GM19397 (cell line): Measurements from ENCODE around the gene WNT7A.
A peak's percentile ranks its signal among the peaks of the same experiment; 100 is the strongest.
"Not testable (repeated sequence)": the region's sequence is repeated elsewhere in the genome, so short reads cannot be mapped to it uniquely, and the experiment has no call there.

Experiments used
- ATAC-seq: cut with Tn5 transposase; IDR thresholded peaks from one replicate; pipeline ENCODE4 v1.9.1; 2021; ENCODE audit warnings: mild to moderate bottlenecking, moderate library complexity; ENCODE audit not compliant: unreplicated experiment

The WNT7A gene

DNA sequence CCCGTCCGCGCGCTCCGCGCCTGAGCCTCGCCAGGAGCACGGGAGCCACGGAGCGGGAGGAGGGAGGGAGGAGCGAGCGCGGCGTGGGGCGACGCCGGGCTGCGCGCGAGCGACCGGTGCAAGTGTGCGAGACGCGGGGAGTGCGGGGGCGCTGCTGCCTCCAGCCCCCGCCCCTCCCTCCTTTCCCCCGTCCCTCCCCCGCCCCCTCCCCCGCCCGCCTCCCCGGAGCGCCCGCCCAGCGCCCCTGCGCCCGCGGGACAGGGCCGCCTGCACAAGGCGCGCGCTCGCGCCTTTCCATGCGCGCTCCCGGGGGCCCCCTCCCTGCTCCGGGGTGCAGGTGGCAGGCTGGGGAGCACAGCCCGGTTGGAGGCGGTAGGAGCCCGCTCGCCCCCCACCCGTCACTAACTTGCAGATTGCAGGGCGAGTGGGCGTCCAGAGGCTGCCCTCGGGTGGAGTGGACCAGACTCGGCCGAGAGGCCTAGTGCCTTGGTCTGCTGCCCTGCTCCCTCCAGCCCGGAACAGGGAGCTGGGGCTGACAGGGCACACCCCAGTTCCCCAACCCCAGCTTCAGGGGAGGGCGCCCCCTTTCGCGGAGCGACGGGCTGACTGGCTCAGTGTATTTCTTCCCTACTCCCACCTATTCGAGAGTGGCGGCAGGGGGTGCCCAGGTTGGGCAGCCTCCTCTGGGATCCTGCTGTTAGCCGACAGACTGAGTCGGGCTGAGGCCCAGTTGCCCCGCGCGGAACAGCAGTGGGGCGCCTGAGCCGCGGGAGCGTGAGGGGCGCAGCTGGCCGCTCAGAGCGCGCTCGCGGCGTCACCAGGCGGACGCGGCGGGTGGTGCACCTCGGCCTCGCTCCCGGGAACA is at the start of gene WNT7A:
TSS of gene WNT7A (minus strand) at position 126 of the 865 bp plus-strand sequence. CDS start 255 bp downstream, outside the sequence.
- no peak for ATAC-seq

DNA sequence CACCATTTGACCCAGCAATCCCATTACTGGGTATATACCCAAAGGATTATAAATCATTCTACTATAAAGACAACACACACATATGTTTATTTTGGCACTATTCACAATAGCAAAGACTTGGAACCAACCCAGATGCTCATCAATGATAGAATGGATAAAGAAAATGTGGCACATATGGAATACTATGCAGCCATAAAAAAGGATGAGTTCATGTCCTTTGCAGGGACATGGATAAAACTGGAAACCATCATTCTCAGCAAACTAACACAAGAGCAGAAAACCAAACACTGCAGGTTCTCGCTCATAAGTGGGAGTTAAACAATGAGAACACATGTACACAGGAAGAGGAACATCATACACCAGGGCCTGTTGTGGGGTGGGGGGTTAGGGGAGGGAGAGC is 48.9 kb upstream of the WNT7A start:
- ATAC-seq, result not testable (repeated sequence)

DNA sequence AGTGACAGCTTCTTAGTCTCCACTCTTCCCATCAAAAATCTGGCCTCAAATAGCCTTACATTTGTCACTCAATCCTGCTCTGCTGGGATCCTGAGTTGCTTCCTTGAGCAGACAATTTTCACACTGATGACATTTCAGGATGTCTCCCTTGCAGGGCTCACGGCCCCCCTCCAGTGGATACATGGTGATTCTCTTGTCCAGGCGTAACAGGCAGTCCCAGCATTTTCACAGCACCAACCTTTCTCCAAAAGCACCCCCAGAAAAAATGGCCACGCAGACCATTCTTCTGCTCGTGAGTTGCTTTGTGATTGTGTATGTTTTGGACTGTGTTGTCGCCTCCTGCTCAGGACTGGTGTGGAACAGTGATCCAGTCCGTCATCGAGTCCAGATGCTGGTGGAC is 47.4 kb upstream of the WNT7A start:
- no peak for ATAC-seq

DNA sequence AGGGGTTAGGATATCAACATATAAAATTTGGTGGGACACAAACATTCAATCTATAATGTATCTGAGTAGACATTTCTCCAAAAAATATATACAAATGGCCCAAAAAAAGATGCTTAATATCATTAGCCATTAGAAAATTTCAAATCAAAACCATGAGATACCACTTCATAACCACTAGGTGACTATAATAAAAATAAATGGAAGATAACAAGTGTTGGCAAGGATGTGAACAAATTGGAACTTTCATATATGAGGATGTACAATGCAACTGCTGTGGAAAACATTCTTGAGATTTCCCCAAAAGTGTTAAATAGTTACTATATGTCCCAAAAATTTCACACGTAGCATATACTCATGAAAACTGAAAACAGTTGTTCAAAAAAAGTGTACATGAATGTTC is 36.5 kb upstream of the WNT7A start:
- no peak for ATAC-seq

DNA sequence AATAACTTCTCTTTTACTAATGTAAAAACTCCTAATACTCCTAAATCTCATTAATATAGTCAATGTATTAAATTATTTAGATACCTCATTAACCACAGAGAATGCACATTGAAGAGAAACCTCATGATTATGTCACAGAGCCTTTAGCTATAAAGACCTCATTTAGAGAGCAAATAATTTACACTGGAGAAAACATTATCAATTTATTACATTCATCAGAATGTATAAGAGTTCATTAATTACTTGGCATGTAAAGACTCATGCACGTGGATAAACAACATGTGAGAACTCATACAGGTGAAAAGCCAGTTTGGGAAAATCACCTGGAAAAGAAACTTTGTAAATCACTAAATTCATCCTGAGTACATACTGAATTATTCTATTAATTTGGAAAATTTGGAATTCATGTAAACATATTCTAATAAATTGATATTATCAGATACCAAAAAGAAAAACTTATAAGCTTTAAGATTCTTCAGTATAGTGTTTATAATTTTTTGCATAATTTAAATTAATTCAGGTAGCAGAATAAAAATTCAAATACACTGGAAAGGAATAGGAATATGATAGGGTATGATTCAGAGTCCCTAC is 22.9 kb upstream of the WNT7A start:
- ATAC-seq, result no peak

DNA sequence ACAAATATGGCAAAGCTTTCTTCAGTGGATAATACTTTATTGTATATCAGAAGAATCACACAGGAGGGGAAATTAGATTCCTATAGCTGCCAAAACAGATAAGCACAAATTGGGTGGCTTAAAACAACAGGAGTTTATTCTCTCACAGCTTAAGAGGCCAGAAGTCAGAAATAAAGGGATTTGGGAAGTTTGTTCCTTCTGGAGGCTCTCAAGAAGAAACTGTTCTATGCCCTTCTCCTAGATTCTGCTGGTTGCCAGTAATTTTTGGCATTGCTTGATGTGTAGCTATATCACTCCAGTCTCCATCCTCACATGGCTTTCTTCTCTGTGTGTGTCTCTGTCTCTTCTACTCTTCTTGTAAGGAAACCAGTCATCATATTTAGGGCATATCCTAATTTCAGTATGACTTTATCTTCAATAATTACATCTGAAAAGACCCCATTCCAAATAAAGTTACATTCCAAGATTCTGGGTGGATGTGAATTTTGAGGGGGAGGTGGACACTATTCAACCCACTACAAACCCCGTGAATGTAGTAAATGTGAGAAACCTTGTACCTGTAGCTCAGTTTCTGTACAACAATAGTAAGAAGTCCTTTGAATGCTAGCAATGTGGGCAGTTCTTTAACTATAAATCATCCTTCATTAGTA is 22.2 kb upstream of the WNT7A start:
- ATAC-seq, result no peak

DNA sequence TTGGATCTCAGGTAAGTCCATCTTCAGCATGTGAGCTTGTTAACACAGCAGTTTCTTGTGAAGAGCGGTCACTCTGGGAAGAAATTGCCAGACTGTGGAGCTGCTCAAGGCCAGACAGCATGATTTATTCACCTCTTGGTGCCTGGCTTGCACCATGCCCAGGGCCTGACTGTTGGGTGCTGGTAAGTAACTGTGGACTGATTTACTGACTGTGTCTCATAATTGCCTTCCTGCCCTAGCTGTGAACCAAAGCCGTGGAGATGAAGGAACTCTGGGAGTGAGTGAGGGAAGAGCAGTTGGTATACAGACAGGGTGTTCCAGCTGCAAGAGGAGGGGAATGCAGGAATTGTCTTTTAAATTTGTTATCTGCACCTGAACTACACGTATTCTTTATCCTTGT is 18.5 kb upstream of the WNT7A start:
- ATAC-seq, result no peak

DNA sequence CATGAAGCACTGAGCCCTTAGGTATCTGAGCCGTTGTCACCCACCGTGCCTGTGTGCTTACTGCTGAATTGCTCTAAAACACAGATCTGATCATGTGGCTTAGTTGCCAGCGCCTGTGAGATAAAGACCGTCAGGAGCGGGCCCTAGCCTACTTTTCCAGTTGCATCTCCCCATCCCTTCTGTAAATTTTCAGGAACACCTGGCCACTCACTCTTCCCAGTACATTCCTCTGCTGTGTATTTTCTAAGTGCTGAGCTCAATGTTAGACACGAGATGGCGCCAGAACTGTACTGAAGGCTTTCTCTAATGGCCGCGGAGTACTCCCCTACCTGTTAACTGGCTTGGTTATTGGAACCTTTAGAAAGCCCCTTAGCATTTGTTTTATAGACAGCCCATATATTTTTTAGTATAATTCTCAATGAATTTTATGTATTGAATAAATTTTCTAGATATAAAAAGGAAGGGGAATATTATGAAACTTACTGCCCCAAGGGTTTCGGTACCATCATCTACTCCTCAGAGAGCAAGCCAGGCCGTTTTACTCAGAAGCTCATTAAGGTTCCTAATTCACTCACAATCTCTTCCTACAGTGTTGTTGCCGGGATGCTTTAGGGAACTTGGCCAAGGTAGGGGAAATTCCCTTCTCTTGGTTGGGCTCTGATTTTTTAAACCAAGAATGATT is 16.7 kb upstream of the WNT7A start:
- no peak for ATAC-seq

DNA sequence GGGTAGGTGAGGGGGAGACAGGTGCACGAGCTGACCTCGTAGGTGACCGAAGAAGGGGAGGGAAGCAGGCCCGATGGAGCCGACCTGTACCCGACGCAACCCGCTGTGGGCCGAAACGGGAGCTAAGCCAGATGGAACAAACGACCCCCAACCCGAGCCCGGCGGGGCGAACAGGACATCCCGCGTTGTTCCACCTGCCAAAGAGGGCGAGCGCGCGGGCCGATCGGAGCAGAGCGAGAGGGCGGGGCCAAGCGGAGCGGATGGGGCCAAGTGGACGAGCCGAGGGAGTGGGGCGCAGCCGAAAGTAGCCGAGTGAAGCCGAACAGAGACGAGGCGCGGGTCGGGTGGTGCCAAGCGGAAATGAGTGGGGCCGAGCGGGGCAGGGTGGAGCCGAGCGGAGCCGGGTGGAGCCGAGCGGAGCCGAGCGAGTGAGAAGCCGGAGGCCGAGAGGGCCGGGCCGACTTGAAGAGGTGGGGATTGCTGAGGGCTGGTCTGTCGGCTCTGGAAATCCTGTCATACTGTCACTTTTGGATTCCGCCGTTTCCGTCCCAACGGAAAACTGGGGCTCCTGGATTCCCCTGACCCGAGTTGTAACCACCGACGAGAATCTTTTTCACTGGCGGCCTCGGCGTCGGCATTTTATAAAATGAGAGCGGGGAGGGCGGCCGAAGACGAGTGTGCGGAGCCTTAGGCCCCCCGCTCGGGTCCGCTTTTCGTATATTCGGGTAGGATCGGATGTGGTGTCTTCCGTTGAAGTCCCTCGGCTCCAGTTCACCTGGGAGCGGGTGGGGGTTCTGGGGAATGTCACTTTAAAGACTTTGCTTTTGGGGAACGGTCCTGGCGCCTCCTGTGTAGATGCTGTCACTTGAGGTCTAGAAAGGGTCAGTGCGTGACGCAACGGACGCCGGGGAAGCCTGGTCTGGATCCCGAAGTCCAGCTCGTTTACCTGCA is 15.6 kb upstream of the WNT7A start:
- peak; percentile 99 for ATAC-seq

DNA sequence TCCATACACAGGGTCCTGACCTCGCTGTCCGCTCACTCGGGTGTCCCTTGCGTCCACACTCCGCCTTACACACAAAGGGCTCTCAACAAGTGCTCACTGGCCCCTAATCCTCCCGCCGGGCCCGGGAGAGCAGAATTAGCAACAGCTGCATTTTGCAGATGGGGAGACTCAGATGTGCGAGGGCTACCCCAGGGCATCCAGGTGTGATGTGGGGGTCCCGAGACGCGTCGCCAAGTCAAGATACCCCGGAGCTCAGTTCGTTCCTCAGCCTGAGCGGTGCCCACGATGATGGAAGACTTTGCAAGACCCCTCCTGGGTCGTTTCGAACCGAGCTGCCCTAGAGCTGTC is 14.9 kb upstream of the WNT7A start:
- no peak for ATAC-seq

DNA sequence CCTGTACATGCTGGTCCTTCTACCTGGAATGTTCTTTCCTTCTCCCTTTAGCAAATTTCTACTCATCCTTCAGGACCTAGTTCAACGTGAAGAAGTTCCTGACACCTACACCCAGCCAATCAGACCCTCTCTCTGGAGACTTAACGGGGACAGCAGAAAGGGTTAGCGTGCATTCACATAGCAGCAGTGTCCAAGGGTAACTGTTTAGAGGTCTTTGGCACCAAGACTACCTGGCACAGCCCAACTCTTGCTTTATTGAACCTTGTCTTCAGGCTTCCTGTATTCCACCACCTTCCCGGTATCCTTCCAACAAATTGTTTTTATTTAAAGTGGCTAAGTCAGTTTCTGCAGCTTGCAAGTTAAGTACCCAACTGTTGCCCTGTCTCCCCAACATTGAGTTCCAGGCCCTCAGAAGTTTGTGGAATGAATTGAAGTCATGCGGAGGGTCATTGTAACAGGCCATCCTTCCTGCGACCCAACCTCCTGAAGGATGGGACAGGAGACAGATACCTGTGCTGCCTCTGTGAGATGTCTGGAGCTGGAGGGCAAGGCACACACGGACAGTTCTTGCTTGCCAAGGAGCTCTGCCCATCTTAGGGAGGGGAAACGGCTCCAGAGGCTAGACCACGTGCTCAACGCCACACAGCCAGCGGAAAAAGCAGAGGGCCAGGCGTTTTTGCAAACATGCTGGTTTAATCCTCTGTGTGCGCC is 14.4 kb upstream of the WNT7A start:
- ATAC-seq, result no peak

DNA sequence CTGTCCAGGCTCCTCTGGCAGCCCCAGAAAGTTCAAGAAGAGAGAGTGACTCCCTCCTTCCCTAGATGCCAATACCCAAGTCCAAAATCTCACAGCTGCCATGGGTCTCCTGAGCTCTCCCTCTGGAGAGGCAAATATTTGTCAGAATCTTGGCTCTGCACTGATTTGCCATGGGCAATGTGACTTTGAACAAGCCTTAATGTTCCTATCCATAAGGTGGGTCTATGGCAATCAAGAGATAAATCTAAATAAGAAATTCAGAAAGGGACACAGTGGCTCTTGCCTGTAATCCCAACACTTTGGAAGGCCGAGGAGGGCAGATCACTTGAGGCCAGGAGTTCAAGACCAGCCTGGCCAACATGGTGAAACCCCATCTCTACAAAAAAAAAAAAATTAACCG is 12.4 kb upstream of the WNT7A start:
- no peak for ATAC-seq

DNA sequence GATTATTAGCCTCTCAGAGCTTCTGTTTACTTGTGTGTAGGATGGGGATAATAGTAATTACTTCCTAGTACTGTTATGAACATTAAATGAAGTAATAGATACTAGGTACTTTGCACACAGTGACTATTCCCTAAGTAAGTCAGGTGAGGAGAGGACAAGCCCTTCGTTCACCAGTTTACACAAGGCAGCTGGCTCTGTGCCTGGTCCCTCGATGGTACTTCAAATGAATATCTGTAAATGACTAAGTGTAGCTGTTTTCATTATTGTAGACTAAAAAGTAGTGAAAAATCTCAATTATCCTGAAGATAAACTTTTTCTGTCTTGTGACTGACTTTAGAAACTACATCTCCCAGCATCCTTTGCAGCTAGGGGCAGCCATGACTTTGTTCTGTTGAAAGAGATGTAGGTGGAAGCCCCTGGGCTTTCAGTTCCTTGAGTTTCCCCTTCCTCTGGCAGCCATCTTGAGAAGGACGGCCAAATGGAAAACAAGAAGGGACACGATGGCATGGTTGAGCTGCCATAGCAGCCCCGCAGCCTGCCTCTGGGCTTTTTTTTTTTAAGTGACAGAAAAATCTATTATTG is 11.7 kb upstream of the WNT7A start:
- ATAC-seq, result no peak

DNA sequence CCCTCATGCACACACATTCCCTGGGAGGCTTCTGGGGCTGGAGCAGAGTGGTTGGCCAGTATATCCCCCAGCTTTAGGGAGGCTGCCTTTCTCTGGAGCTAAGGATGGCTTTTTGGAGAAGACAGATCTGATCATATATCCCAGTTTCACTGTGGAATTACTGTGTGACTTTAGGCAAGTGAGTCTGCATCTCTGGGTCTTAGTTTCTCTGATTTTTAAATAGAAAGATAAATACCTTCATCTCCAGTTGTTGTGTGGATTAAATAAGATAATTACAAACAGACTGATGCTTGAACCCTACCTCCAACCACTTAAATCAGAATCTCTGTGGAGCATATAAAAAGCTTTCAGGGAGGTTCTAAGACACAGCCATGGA is 11.1 kb upstream of the WNT7A start:
- ATAC-seq, result no peak

DNA sequence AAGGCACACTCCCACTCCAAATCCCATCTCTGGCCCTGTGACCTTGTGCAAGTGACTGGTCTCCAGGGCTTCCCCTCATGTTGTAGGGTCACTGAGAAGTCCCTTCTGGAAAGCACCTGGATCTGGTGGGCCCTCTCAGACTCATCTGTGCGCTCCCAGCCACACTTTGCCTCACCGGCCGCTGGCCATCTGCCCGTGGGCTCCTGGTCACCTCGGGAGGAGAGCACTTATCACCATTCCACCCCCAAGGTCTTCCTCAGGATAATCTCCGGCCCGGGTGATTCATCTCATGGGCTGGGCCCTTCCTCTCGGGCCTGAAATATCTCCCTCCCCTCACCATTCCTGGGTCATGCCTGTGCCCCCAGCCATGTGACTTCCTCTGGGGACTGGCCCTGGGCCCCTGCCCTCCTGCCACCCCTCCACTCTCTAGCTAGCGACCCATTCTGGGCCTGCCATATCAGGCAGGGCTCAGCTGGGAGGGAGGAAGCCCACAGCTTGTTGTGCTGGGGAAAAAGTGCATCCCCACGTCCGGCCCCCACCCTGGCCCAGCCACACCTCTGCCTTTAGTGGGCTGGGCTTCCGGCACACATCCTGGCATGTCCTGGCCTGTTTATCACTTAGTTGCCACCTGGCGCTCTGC is 10.6 kb upstream of the WNT7A start:
- no peak for ATAC-seq

DNA sequence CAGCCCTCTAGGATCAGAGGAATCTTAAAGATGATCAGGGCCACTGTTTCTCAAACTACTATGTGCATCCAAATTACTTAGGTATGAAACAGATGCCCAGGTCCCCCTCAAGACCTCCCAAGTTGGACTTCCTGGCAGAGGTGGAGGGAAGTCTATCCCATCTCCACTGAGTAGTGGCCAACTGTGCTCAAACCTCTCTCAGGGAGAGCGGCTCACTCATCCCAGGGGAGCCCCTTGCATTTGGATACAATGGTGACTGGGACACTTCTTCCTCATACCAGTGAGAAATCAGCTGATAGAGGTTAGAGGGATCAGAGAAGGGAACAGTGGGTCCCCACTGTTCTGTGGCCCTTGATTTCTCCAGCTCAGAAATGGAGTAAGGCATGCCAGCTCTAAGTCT is 8.7 kb upstream of the WNT7A start:
- no peak for ATAC-seq

DNA sequence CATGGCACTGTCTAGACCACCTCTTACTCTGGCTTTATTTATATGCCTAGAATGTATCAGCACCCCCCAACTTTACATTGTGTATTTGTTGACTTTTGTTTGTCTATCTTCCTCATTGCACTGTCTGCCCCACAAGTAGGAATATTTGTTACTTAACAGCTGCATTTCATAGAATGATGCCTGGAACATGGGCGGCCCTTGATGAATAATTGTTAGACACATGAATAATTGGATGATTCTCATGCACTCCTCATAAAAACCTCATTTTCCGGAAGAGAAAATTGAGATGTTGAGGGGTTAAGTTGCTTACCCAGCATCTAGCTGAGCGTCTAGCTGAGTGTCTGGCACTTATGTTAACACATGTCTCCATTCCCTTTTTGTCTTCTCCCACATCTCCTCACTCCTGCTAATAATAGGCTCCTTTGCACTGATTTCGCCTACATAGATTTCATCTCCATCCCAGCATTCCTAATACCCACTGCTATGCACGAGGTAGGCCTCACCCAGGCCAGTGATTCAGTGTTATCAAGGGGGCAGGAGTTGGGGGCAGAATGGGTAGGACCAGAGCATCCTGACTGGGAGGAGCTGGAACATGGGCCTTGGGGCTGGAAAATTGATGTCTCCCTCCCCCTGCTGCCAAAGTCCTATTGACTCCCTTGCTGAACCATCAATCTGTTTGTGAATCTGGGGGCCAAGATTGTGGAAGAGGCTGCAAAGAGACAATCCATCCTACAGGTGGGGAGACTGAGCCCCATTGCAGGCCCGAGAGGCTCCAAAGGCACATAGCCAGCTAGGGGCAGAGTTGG is 7.8 kb upstream of the WNT7A start:
- ATAC-seq, result no peak

DNA sequence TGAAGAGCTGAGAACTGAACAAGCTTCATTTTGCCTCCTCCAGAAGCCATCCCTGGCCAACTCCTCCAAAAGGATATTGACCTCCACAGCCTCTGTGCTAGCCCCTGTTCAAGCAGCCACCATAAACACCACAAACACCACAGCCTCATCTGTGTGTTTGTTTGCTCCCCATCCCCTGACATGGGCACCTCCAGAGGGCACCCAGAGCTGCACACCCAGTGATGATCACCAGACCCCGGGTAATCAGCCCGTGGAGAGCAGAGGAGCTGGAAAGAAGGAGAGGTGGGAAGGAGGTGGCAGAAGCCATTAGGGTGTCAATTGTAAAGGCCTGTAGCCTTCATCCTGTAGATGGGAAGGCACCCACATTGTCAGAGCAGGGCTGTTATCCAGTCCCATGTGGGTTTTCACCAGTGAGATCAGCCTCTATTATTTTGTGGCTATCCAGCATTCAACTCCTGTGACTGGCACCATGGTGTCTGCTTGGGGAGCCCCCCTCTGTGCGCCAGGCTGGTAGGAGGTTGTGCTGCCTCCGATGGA is 6.8 kb upstream of the WNT7A start:
- no peak for ATAC-seq
